Muscle of leg (tissue), 11 donors: Measurements from ENCODE around the gene MBTPS1. TPM values are rescaled to one million over a fixed set of nuclear protein-coding genes. Genes with fewer than 3 reads are reported as not detected.

ENCODE experiments used
- DNase-seq: peaks from one replicate; pipeline ENCODE4 v3.0.0; 2013
- H3K27ac ChIP-seq: one replicate; pipeline ENCODE4 v1.5.1; 2013; ENCODE audit warnings: mild to moderate bottlenecking, low read length, control low read depth
- H3K27me3 ChIP-seq: one replicate; pipeline ENCODE4 v1.6.1; 2013; ENCODE audit warnings: low read length; ENCODE audit not compliant: control insufficient read depth, insufficient read depth
- H3K36me3 ChIP-seq: one replicate; pipeline ENCODE4 v1.6.1; 2013; ENCODE audit warnings: low read length; ENCODE audit not compliant: control insufficient read depth, insufficient read depth
- H3K4me1 ChIP-seq: one replicate; pipeline ENCODE4 v1.6.1; 2013; ENCODE audit warnings: low read length; ENCODE audit not compliant: control insufficient read depth, insufficient read depth
- H3K4me3 ChIP-seq: one replicate; pipeline ENCODE4 v1.5.1; 2013; ENCODE audit warnings: low read length, control low read depth
- H3K9me3 ChIP-seq: replicated peaks from 2 replicates; pipeline ENCODE4 v1.6.1; 2013; ENCODE audit warnings: low read depth, low read length; ENCODE audit not compliant: control insufficient read depth
- WGBS: methylation state at CpG from one replicate; pipeline ENCODE4 v1.1.5; 2013; ENCODE audit warnings: missing lambda C conversion rate; ENCODE audit not compliant: insufficient coverage; 5-methylcytosine and 5-hydroxymethylcytosine counted together
- polyA plus RNA-seq, 8 donors: library from polyadenylated mRNA; unstranded; fragments of 120-200 nt; gene quantifications; one replicate each; pipeline versions ENCODE4 v1.2.1 to v1.2.3, GENCODE V29; 2013; ENCODE audit warnings: inconsistent platforms in 1 of 8, low replicate concordance in 1 of 8; ENCODE audit not compliant: insufficient read length in 8 of 8, insufficient read depth in 1 of 8
- total RNA-seq: library from RNA; stranded (reverse); fragments of 120-200 nt; gene quantifications from one replicate; pipeline ENCODE4 v1.2.4, GENCODE V29; 2013

Gene MBTPS1
- total and polyA plus RNA-seq, 9 donors: 54.8 to 91.7 (median 70.2) TPM

GRCh38 chr16:84104231-84104630 lies 12.5 kb downstream of the MBTPS1 start:
- H3K27me3 ChIP-seq: no peaks in the 10 kb centered on the region
- H3K36me3 ChIP-seq: peaks cover 30% of the 10 kb centered on the region
- H3K9me3 ChIP-seq: no peaks in the 10 kb centered on the region
- no peaks in the 10 kb centered on the region for H3K4me1 ChIP-seq
- DNase-seq: no peak
- no CpG with 5 or more reads among the region's 3 CpGs for WGBS
- no peak overlapping the region for H3K27ac ChIP-seq
- no peak overlapping the region for H3K4me3 ChIP-seq

GRCh38 chr16:84103678-84104077 lies 13.1 kb downstream of the MBTPS1 start:
- Histone ChIP-seq H3K36me3 (peaks cover 33% of the 10 kb centered on the region), H3K4me1 (no peaks in the 10 kb centered on the region), H3K4me3 (no peak overlapping the region), H3K27me3 (no peaks in the 10 kb centered on the region), H3K27ac (no peak overlapping the region), H3K9me3 (no peaks in the 10 kb centered on the region)
- WGBS: 70% methylated on average over 2 of the region's 5 CpGs
- DNase-seq: no peak

- Histone ChIP-seq H3K9me3 (no peaks in the 10 kb centered on the region), H3K36me3 (peaks cover 31% of the 10 kb centered on the region), H3K4me1 (no peaks in the 10 kb centered on the region), H3K4me3 (no peak overlapping the region), H3K27me3 (no peaks in the 10 kb centered on the region), H3K27ac (no peak overlapping the region)
- 100% methylated on average over 4 of the region's 7 CpGs for WGBS
- DNase-seq: no peak
Measured at GRCh38 chr16:84098939-84099338, 17.8 kb downstream of the MBTPS1 start.

- H3K4me1 ChIP-seq: no peaks in the 10 kb centered on the region
- no peak overlapping the region for H3K4me3 ChIP-seq
- no peak for DNase-seq
- no peak overlapping the region for H3K27ac ChIP-seq
- H3K36me3 ChIP-seq: peaks cover 47% of the 10 kb centered on the region
- H3K27me3 ChIP-seq: no peaks in the 10 kb centered on the region
- WGBS: 83% methylated on average over 2 of the region's 4 CpGs
- H3K9me3 ChIP-seq: no peaks in the 10 kb centered on the region
Measured at GRCh38 chr16:84096447-84097005, 20.2 kb downstream of the MBTPS1 start.

- Histone ChIP-seq H3K9me3 (no peaks in the 10 kb centered on the region), H3K4me1 (no peaks in the 10 kb centered on the region), H3K4me3 (no peak overlapping the region), H3K36me3 (peaks cover 52% of the 10 kb centered on the region), H3K27ac (no peak overlapping the region), H3K27me3 (no peaks in the 10 kb centered on the region)
- 94% methylated on average over 6 of the region's 14 CpGs for WGBS
- DNase-seq: no peak
Measured at GRCh38 chr16:84095466-84095865, 21.3 kb downstream of the MBTPS1 start.

- H3K36me3 ChIP-seq: peaks cover 60% of the 10 kb centered on the region
- no peaks in the 10 kb centered on the region for H3K9me3 ChIP-seq
- 92% methylated on average over 4 of the region's 4 CpGs for WGBS
- no peak overlapping the region for H3K4me3 ChIP-seq
- no peak for DNase-seq
- H3K27me3 ChIP-seq: no peaks in the 10 kb centered on the region
- no peaks in the 10 kb centered on the region for H3K4me1 ChIP-seq
- H3K27ac ChIP-seq: no peak overlapping the region
Measured at GRCh38 chr16:84093879-84094270, 22.9 kb downstream of the MBTPS1 start.

GRCh38 chr16:84093120-84093878 lies 23.4 kb downstream of the MBTPS1 start:
- DNase-seq: no peak
- H3K4me3 ChIP-seq: no peak overlapping the region
- peaks cover 61% of the 10 kb centered on the region for H3K36me3 ChIP-seq
- no peaks in the 10 kb centered on the region for H3K9me3 ChIP-seq
- WGBS: 94% methylated on average over 10 of the region's 16 CpGs
- no peak overlapping the region for H3K27ac ChIP-seq
- no peaks in the 10 kb centered on the region for H3K4me1 ChIP-seq
- H3K27me3 ChIP-seq: no peaks in the 10 kb centered on the region

GRCh38 chr16:84091460-84091859 lies 25.3 kb downstream of the MBTPS1 start:
- Histone ChIP-seq H3K27ac (no peak overlapping the region), H3K36me3 (peaks cover 69% of the 10 kb centered on the region), H3K27me3 (no peaks in the 10 kb centered on the region)

GRCh38 chr16:84090211-84090610 lies 26.5 kb downstream of the MBTPS1 start:
- no peak for DNase-seq
- Histone ChIP-seq H3K27me3 (no peaks in the 10 kb centered on the region), H3K27ac (no peak overlapping the region), H3K9me3 (no peaks in the 10 kb centered on the region), H3K36me3 (peaks cover 69% of the 10 kb centered on the region), H3K4me3 (no peak overlapping the region), H3K4me1 (no peaks in the 10 kb centered on the region)
- WGBS: 97% methylated on average over 6 of the region's 9 CpGs

More at GRCh38 chr16:84091460-84091859, 25.3 kb downstream of the MBTPS1 start:
- DNase-seq: no peak
- Histone ChIP-seq H3K9me3 (no peaks in the 10 kb centered on the region), H3K4me1 (no peaks in the 10 kb centered on the region), H3K4me3 (no peak overlapping the region)
- WGBS: 68% methylated on average over 4 of the region's 10 CpGs

- Histone ChIP-seq H3K4me3 (no peak overlapping the region), H3K9me3 (no peaks in the 10 kb centered on the region), H3K27ac (no peak overlapping the region), H3K4me1 (no peaks in the 10 kb centered on the region), H3K27me3 (no peaks in the 10 kb centered on the region), H3K36me3 (peaks cover 70% of the 10 kb centered on the region)
- DNase-seq: no peak
- WGBS: 87% methylated on average over 8 of the region's 15 CpGs
Measured at GRCh38 chr16:84088695-84089395, 27.9 kb downstream of the MBTPS1 start.
